Measurements from ENCODE around the gene MRGPRG. TPM values are rescaled to one million over a fixed set of nuclear protein-coding genes. Genes with fewer than 3 reads are reported as not detected.

MRGPRG gene
- total RNA-seq, 1 experiment from 2014 or later, result not detected

GRCh38 chr11:3231550-3231850, 12.9 kb upstream of the MRGPRG start:
- Histone ChIP-seq H3K4me3 (ENCODE audit: low read depth in 2 of 2, low read length in 2 of 2) (no peak overlapping the region), H3K4me1 (ENCODE audit: control insufficient read depth, insufficient read depth, low read length) (peaks cover 5% of the 10 kb centered on the region), H3K27me3 (ENCODE audit: control insufficient read depth, insufficient read depth, low read length) (peaks cover 5% of the 10 kb centered on the region), H3K9me3 (ENCODE audit: control insufficient read depth, insufficient read depth, low read depth, low read length) (no peaks in the 10 kb centered on the region), H3K36me3 (ENCODE audit: control insufficient read depth, insufficient read depth, low read length) (no peaks in the 10 kb centered on the region), H3K27ac (ENCODE audit: low read length) (no peak overlapping the region)
- BruUV-seq (replicated peaks), result no TSS peak
- TF ChIP-seq CTCF (IDR thresholded peaks at IDR 0.05) (no peak), SIN3A (IDR thresholded peaks at IDR 0.05; ENCODE audit: borderline replicate concordance, insufficient read depth, low read depth, low read length) (no peak), TCF7L2 (IDR thresholded peaks at IDR 0.05; ENCODE audit: low read depth, low read length) (no peak), REST (IDR thresholded peaks at IDR 0.05; ENCODE audit: insufficient read depth in 1 of 2, low read depth in 2 of 2, low read length in 1 of 2) (no peak), POLR2AphosphoS5 (IDR thresholded peaks at IDR 0.05; ENCODE audit: low read depth, low read length) (no peak)
- intact Hi-C loops (cut with micrococcal nuclease; ENCODE audit: unreplicated experiment), result no loop called here
- DNase-seq (ENCODE audit: low read depth, low spot score) (no peak), ATAC-seq (0 out of 2 replicates have a peak, but pooled peaks have one; percentile 3)
- in situ Hi-C loops (cut with HindIII; ENCODE audit: low pct_unique_long_range_greater_than_20kb, low sequenced_read_pairs), result no loop called here
- ChIA-PET POLR2A (no interaction called here), CTCF (interaction anchor here (0.7 kb wide), 1 partner anchor 129 kb away, joined by 5 read pairs; no protein-coding TSS in a partner anchor)

- H3K4me1 ChIP-seq (ENCODE audit: control insufficient read depth, insufficient read depth, low read length), result peaks cover 5% of the 10 kb centered on the region
- no peak overlapping the region for H3K4me3 ChIP-seq (ENCODE audit: low read depth in 2 of 2, low read length in 2 of 2)
- H3K36me3 ChIP-seq (ENCODE audit: control insufficient read depth, insufficient read depth, low read length), result no peaks in the 10 kb centered on the region
- POLR2A ChIA-PET, result no interaction called here
- in situ Hi-C loops (cut with HindIII; ENCODE audit: low pct_unique_long_range_greater_than_20kb, low sequenced_read_pairs) (no loop called here), intact Hi-C loops (cut with micrococcal nuclease; ENCODE audit: unreplicated experiment) (no loop called here)
- BruUV-seq (replicated peaks), result no TSS peak
- H3K9me3 ChIP-seq (ENCODE audit: control insufficient read depth, insufficient read depth, low read depth, low read length), result no peaks in the 10 kb centered on the region
- TF ChIP-seq POLR2AphosphoS5 (IDR thresholded peaks at IDR 0.05; ENCODE audit: low read depth, low read length) (no peak), REST (IDR thresholded peaks at IDR 0.05; ENCODE audit: insufficient read depth in 1 of 2, low read depth in 2 of 2, low read length in 1 of 2) (no peak), CTCF (IDR thresholded peaks at IDR 0.05) (no peak), SIN3A (IDR thresholded peaks at IDR 0.05; ENCODE audit: borderline replicate concordance, insufficient read depth, low read depth, low read length) (no peak), TCF7L2 (IDR thresholded peaks at IDR 0.05; ENCODE audit: low read depth, low read length) (no peak)
- H3K27me3 ChIP-seq (ENCODE audit: control insufficient read depth, insufficient read depth, low read length), result peaks cover 2% of the 10 kb centered on the region; the same call in 1 of the 2 replicates
- CTCF ChIA-PET, result interaction anchor here (0.7 kb wide), 1 partner anchor 128 kb away, joined by 5 read pairs; no protein-coding TSS in a partner anchor
- H3K27ac ChIP-seq (ENCODE audit: low read length), result no peak overlapping the region
- DNase-seq (ENCODE audit: low read depth, low spot score) (no peak), ATAC-seq (no peak)
These were observed 12.3 kb upstream of the MRGPRG start for GRCh38 chr11:3230636-3231549.

Data from Panc1 (cell line).